DND-41 (cell line): ENCODE data around the gene MACROD2.

Source experiments
- ATAC-seq: fragments of 200-7000 bp; cut with Tn5 transposase; 3 replicates; pipeline ENCODE4 v1.9.1; 2021; ENCODE audit warnings: low read depth; ENCODE audit not compliant: insufficient read depth
- DNase-seq: peaks from one replicate; pipeline ENCODE4 v3.0.0-alpha.2; 2020
- H2AFZ ChIP-seq: 2 replicates; pipeline ENCODE4 v1.6.0; 2012; ENCODE audit warnings: low read depth, low read length
- H3K27ac ChIP-seq: 2 replicates; pipeline ENCODE4 v1.5.1; 2012; ENCODE audit warnings: low read length, inconsistent platforms
- H3K27me3 ChIP-seq: fragments of 200-600 bp; sonication (generic); 2 replicates; pipeline ENCODE4 v1.6.0; 2012; ENCODE audit warnings: low read length, mild to moderate bottlenecking, inconsistent platforms; ENCODE audit not compliant: insufficient read depth, poor library complexity
- H3K36me3 ChIP-seq: 2 replicates; pipeline ENCODE4 v1.5.1; 2012; ENCODE audit warnings: low read length, inconsistent platforms; ENCODE audit not compliant: insufficient read depth
- H3K4me1 ChIP-seq: 2 replicates; pipeline ENCODE4 v1.5.1; 2012; ENCODE audit warnings: mild to moderate bottlenecking, low read length; ENCODE audit not compliant: insufficient read depth
- H3K4me2 ChIP-seq: 2 replicates; pipeline ENCODE4 v1.6.0; 2012; ENCODE audit warnings: mild to moderate bottlenecking, moderate library complexity, low read length, inconsistent platforms; ENCODE audit not compliant: insufficient read depth
- H3K4me3 ChIP-seq, 2 experiments: fragments of 200-600 bp in 1 of 2; shearing (Covaris generic) in 1 of 2; 2 replicates each; pipeline ENCODE4 v1.5.1; 2012 to 2016; ENCODE audit warnings: inconsistent platforms in 2 of 2, low read length in 2 of 2, mild to moderate bottlenecking in 2 of 2, low read depth in 1 of 2, moderate library complexity in 1 of 2
- H3K79me2 ChIP-seq: 2 replicates; pipeline ENCODE4 v1.6.0; 2012; ENCODE audit warnings: low read length, inconsistent platforms; ENCODE audit not compliant: insufficient read depth
- H3K9ac ChIP-seq: 2 replicates; pipeline ENCODE4 v1.6.0; 2012; ENCODE audit warnings: low read depth, mild to moderate bottlenecking, inconsistent platforms, low read length, moderate library complexity
- H3K9me3 ChIP-seq: 2 replicates; pipeline ENCODE4 v1.5.1; 2012; ENCODE audit warnings: low read length, moderate library complexity, mild to moderate bottlenecking, inconsistent platforms; ENCODE audit not compliant: insufficient read depth, severe bottlenecking
- H4K20me1 ChIP-seq: 2 replicates; pipeline ENCODE4 v1.6.0; 2012; ENCODE audit warnings: low read length; ENCODE audit not compliant: insufficient read depth
- CTCF ChIP-seq: IDR thresholded peaks from 2 replicates; pipeline ENCODE4 v1.5.1; 2012; ENCODE audit warnings: borderline replicate concordance, low read length, moderate library complexity, mild to moderate bottlenecking; ENCODE audit not compliant: poor library complexity, severe bottlenecking; ENCODE audit errors: extremely low read depth
- EZH2 ChIP-seq: IDR thresholded peaks from 3 replicates; pipeline ENCODE4 v1.6.1; 2012; ENCODE audit warnings: borderline replicate concordance, low read depth, mild to moderate bottlenecking, moderate library complexity, low read length, inconsistent platforms; ENCODE audit not compliant: severe bottlenecking

The MACROD2 gene

DNA sequence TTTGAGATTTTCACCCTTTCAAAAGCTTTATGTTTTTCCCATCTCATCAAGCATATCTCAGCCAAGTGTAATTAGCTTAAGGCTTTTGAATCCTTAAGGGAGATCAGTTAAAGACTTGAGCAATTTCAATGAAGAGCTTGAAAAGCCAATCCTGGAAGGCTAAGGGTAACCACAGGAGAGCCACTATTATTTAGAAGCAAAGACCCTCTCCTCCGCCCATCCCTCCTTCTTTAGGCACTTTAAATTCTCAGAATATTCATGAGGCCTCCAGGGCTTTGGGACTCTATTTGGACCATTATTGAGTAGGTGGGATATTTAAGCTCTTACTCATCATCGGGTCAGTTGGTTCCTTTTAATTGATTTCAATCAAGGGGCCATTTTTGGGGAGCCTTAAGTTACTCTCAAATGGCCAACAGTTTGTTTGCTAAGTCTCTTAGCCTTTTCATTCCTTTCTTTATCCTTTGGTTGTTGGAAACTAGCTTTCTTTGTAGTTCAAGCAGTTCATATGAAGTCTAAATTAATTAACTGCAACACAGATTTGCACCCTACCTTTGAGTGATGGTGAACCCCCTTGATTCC is 2010.7 kb downstream of the MACROD2 start:
- TF ChIP-seq CTCF: no peak
- TF ChIP-seq EZH2: no peak
- no peak overlapping the region for H3K4me3 ChIP-seq
- ATAC-seq (no peak), DNase-seq (no peak)
- H3K36me3 ChIP-seq: no peaks in the 10 kb centered on the region
- H3K4me2 ChIP-seq: no peak overlapping the region
- H3K4me1 ChIP-seq: no peaks in the 10 kb centered on the region
- no peak overlapping the region for H3K9ac ChIP-seq
- no peak overlapping the region for H3K27ac ChIP-seq
- no peaks in the 10 kb centered on the region for H4K20me1 ChIP-seq
- H3K27me3 ChIP-seq: no peaks in the 10 kb centered on the region
- H2AFZ ChIP-seq: no peak overlapping the region
- no peaks in the 10 kb centered on the region for H3K79me2 ChIP-seq
- H3K9me3 ChIP-seq: no peaks in the 10 kb centered on the region

- no peaks in the 10 kb centered on the region for H3K79me2 ChIP-seq
- no peak for ATAC-seq
Observed at GRCh38 chr20:16007164-16007563, 2011.8 kb downstream of the MACROD2 start.

DNA sequence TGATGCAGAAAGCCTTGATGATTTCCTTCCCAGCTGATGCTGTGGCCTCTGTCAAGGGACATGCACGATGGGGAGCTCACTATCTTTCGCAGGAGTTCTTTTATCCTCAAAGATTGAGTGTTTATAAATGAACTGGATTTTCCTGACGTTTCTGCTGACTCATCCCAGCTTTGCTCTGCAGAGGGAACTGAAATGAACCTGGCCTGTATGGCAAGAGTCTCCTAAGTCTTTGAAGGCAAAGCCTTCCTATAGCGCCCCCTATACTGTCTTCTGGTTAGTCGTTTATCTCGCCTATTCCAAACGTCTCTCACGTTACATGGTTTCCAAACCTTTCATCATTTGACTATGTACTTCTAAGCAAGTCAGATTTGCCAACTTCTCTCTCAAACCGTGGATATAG is 2012.6 kb downstream of the MACROD2 start:
- no peak for ATAC-seq
- Histone ChIP-seq H3K36me3 (no peaks in the 10 kb centered on the region), H2AFZ (no peak overlapping the region)

More at GRCh38 chr20:16007164-16007563, 2011.8 kb downstream of the MACROD2 start:
- H3K27me3 ChIP-seq: no peaks in the 10 kb centered on the region
- no peak overlapping the region for H3K4me3 ChIP-seq
- H3K4me2 ChIP-seq: no peak overlapping the region
- no peak overlapping the region for H3K27ac ChIP-seq
- no peaks in the 10 kb centered on the region for H4K20me1 ChIP-seq
- no peak for DNase-seq
- no peak overlapping the region for H3K9ac ChIP-seq
- no peaks in the 10 kb centered on the region for H3K36me3 ChIP-seq
- no peaks in the 10 kb centered on the region for H3K9me3 ChIP-seq
- no peaks in the 10 kb centered on the region for H3K4me1 ChIP-seq
- H2AFZ ChIP-seq: no peak overlapping the region
- TF ChIP-seq EZH2 (no peak), CTCF (no peak)

More for the DNA sequence above, 2012.6 kb downstream of the MACROD2 start:
- Histone ChIP-seq H4K20me1 (no peaks in the 10 kb centered on the region), H3K79me2 (no peaks in the 10 kb centered on the region), H3K4me2 (no peak overlapping the region), H3K27me3 (no peaks in the 10 kb centered on the region), H3K4me1 (no peaks in the 10 kb centered on the region), H3K9ac (no peak overlapping the region), H3K4me3 (no peak overlapping the region), H3K27ac (no peak overlapping the region), H3K9me3 (no peaks in the 10 kb centered on the region)
- TF ChIP-seq CTCF (no peak), EZH2 (no peak)
- no peak for DNase-seq
